GM13976 (cell line): ENCODE data around the gene ANKRD63.

Experiments
- DNase-seq: peaks from one replicate; pipeline ENCODE4 v3.0.0; 2012; ENCODE audit warnings: low spot score
- in situ Hi-C: fragments of 300-500 bp; cut with MboI; formaldehyde crosslinking; loops from one replicate; pipeline ENCODE4 v1.12.0; 2022; ENCODE audit warnings: low sequenced_read_pairs, mixed read lengths, inconsistent platforms; ENCODE audit not compliant: unreplicated experiment
- TF ChIP-seq, protein P1 (sequence below): IDR thresholded peaks from 2 replicates; pipeline ENCODE4 v1.5.1; 2012; ENCODE audit warnings: borderline replicate concordance, mild to moderate bottlenecking; ENCODE audit not compliant: insufficient read depth; ENCODE audit errors: extremely low read depth, missing control alignments, control extremely low read depth

The ANKRD63 gene

DNA sequence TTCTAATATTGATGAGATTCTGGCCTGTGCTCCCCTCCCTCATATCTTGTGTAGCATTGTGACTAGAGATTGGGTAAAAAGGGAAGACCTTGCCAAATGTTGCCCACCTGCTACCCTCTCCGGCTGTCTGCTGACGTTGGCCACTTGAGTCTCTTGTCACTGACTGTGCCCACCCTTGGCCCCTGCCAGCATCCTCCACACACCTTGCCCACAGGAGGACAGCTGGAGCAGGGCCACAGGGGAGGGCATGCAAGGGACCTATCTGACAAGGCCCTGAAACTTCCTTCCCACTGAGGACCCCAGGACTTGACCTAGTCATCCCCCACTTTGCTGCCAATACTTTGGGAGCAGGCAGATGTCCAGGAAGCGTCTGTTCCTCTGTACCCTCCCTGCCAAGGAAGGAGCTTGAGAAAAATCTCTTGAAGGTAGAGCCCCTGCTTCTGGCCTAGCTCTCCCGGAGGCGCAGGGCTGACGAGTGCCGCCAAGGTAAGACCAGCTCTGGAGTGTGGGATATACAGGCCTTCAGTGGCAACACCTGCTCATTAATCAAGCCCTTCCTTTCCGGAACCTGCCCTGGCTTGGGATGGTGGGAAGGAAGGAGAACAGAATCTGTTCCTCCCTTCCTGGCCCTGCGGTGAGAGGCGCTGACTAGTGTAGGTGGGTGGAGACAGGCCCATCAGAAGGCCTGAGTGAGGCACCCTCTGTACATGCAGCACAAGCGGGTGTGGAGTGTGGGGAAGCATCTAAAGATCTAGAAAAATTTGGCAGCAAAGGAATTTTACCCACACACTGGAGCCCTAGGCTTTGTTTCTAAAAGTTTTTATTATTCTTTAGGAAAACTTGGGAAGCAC lies 48.9 kb downstream of the ANKRD63 start:
- no peak for DNase-seq
- in situ Hi-C loops, result no loop called here
- TF ChIP-seq, protein P1, sequence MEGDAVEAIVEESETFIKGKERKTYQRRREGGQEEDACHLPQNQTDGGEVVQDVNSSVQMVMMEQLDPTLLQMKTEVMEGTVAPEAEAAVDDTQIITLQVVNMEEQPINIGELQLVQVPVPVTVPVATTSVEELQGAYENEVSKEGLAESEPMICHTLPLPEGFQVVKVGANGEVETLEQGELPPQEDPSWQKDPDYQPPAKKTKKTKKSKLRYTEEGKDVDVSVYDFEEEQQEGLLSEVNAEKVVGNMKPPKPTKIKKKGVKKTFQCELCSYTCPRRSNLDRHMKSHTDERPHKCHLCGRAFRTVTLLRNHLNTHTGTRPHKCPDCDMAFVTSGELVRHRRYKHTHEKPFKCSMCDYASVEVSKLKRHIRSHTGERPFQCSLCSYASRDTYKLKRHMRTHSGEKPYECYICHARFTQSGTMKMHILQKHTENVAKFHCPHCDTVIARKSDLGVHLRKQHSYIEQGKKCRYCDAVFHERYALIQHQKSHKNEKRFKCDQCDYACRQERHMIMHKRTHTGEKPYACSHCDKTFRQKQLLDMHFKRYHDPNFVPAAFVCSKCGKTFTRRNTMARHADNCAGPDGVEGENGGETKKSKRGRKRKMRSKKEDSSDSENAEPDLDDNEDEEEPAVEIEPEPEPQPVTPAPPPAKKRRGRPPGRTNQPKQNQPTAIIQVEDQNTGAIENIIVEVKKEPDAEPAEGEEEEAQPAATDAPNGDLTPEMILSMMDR, result no peak

DNA sequence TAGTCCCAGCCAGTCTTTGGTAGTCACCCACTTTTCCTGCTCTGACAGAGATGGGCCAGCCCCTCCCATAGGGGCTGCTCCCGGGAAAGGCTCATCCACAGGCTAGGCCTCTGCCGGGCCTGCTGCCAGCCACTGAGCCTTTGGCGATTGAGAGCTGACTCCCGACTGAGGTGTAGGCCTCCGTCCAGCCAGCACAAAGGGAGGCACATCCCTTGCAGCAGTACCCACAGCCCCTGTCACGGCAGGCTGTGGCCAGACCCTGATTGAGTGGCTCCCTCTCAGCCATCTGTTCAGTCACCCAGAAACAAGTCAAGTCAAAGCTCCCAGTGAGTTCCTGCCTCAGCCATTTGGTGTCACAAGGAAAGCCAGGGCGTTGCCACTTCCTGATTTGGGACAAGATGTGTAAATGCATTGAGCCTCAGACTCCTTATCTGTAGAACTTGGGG lies 50.2 kb downstream of the ANKRD63 start:
- no peak for DNase-seq
- in situ Hi-C loops, result no loop called here
- TF ChIP-seq, protein P1, result no peak
